WTC11 (cell line): ENCODE data around the gene ACSL5. TPM values are rescaled to one million over a fixed set of nuclear protein-coding genes. Genes with fewer than 3 reads are reported as not detected.

Source experiments
- ATAC-seq: fragments of 200-7000 bp; cut with Tn5 transposase; 2 replicates; pipeline ENCODE4 v1.10.0; 2021; ENCODE audit warnings: mild to moderate bottlenecking, moderate library complexity
- CTCF ChIA-PET: fragments of 300-600 bp; sonication (Branson Sonifier 250); formaldehyde crosslinking; loops from one replicate; lab custom pipeline; 2021; ENCODE audit warnings: antibody characterized with exemption; lab: Charles Lee
- POLR2A ChIA-PET: fragments of 350-600 bp; sonication (Branson Sonifier 250); formaldehyde crosslinking; loops from one replicate; lab custom pipeline; 2021; ENCODE audit warnings: antibody characterized with exemption; lab: Charles Lee
- DNase-seq: peaks from one replicate; pipeline ENCODE4 v3.0.0; 2021; ENCODE audit warnings: low spot score
- H3K27ac Mint-ChIP-seq: 2 replicates; pipeline ENCODE4 v1.8.0; 2021; ENCODE audit warnings: mixed read lengths
- H3K27me3 Mint-ChIP-seq: 2 replicates; pipeline ENCODE4 v1.8.0; 2021; ENCODE audit warnings: low read depth, mild to moderate bottlenecking, moderate library complexity, mixed read lengths
- H3K36me3 Mint-ChIP-seq: 2 replicates; pipeline ENCODE4 v1.8.0; 2021; ENCODE audit warnings: mixed read lengths
- H3K4me1 Mint-ChIP-seq: 2 replicates; pipeline ENCODE4 v1.8.0; 2022; ENCODE audit warnings: mixed read lengths
- H3K4me3 Mint-ChIP-seq: 2 replicates; pipeline ENCODE4 v1.8.0; 2021; ENCODE audit warnings: mild to moderate bottlenecking, moderate library complexity, mixed read lengths
- H3K9me3 Mint-ChIP-seq: 2 replicates; pipeline ENCODE4 v1.8.0; 2021; ENCODE audit warnings: mixed read lengths
- EMX1 ChIP-seq: fragments of 250-450 bp; sonication (Bioruptor Pico); IDR thresholded peaks from 2 replicates; pipeline ENCODE4 v1.8.0; 2021; ENCODE audit warnings: mild to moderate bottlenecking
- ESRRA ChIP-seq: sonication (generic); formaldehyde crosslinking; IDR thresholded peaks from 2 replicates; pipeline ENCODE4 v1.8.1; 2022; ENCODE audit warnings: mild to moderate bottlenecking, missing genetic modification reagents, borderline replicate concordance
- FOXP4 ChIP-seq: sonication (generic); formaldehyde crosslinking; IDR thresholded peaks from 2 replicates; pipeline ENCODE4 v1.8.0; 2022; ENCODE audit warnings: mild to moderate bottlenecking, missing genetic modification reagents
- GRHL2 ChIP-seq: fragments of 250-450 bp; sonication (Bioruptor Pico); IDR thresholded peaks from 2 replicates; pipeline ENCODE4 v1.8.0; 2022; ENCODE audit warnings: mild to moderate bottlenecking, moderate library complexity; ENCODE audit not compliant: insufficient replicate concordance, severe bottlenecking
- GTF2I ChIP-seq: fragments of 250-450 bp; sonication (Bioruptor Pico); conservative IDR thresholded peaks from 2 replicates; pipeline ENCODE4 v1.4.0; 2021; ENCODE audit warnings: mild to moderate bottlenecking
- HMGA2 ChIP-seq: fragments of 250-450 bp; sonication (Bioruptor Pico); IDR thresholded peaks from 2 replicates; pipeline ENCODE4 v1.4.0; 2021; ENCODE audit warnings: mild to moderate bottlenecking, moderate library complexity
- HMGXB4 ChIP-seq: sonication (generic); formaldehyde crosslinking; IDR thresholded peaks from 2 replicates; pipeline ENCODE4 v1.8.1; 2023; ENCODE audit warnings: mild to moderate bottlenecking, moderate library complexity, missing genetic modification reagents
- JUN ChIP-seq: sonication (generic); formaldehyde crosslinking; IDR thresholded peaks from 2 replicates; pipeline ENCODE4 v1.8.0; 2023; ENCODE audit warnings: mild to moderate bottlenecking, missing genetic modification reagents
- KAT7 ChIP-seq: sonication (generic); formaldehyde crosslinking; IDR thresholded peaks from 2 replicates; pipeline ENCODE4 v1.8.1; 2023; ENCODE audit warnings: missing genetic modification reagents, mild to moderate bottlenecking, borderline replicate concordance
- MYBL2 ChIP-seq: sonication (generic); formaldehyde crosslinking; IDR thresholded peaks from 2 replicates; pipeline ENCODE4 v1.8.1; 2023; ENCODE audit warnings: mild to moderate bottlenecking, moderate library complexity, missing genetic modification reagents
- SMAD3 ChIP-seq: sonication (generic); formaldehyde crosslinking; IDR thresholded peaks from 2 replicates; pipeline ENCODE4 v1.8.0; 2022; ENCODE audit warnings: missing genetic modification reagents, mild to moderate bottlenecking, borderline replicate concordance
- SOX15 ChIP-seq: fragments of 250-450 bp; sonication (Bioruptor Pico); IDR thresholded peaks from 2 replicates; pipeline ENCODE4 v1.9.0; 2021; ENCODE audit warnings: mild to moderate bottlenecking
- STAT6 ChIP-seq: sonication (generic); formaldehyde crosslinking; conservative IDR thresholded peaks from 2 replicates; pipeline ENCODE4 v1.8.1; 2023; ENCODE audit warnings: mild to moderate bottlenecking, low read depth, missing genetic modification reagents, moderate library complexity
- USF1 ChIP-seq: sonication (generic); formaldehyde crosslinking; IDR thresholded peaks from 2 replicates; pipeline ENCODE4 v1.8.0; 2022; ENCODE audit warnings: mild to moderate bottlenecking, missing genetic modification reagents
- ZNF281 ChIP-seq: sonication (generic); formaldehyde crosslinking; IDR thresholded peaks from 2 replicates; pipeline ENCODE4 v1.8.0; 2023; ENCODE audit warnings: mild to moderate bottlenecking, missing genetic modification reagents
- ZNF532 ChIP-seq: fragments of 250-450 bp; sonication (Bioruptor Pico); IDR thresholded peaks from 2 replicates; pipeline ENCODE4 v1.9.0; 2021; ENCODE audit warnings: mild to moderate bottlenecking, borderline replicate concordance
- total RNA-seq: library from RNA; stranded (reverse); gene quantifications from 3 replicates; pipeline ENCODE4 v1.2.3, GENCODE V29; 2021

ACSL5 gene
- total RNA-seq, 1 experiment from 2014 or later, result 0.22 TPM

- ChIA-PET POLR2A (no interaction called here), CTCF (no interaction called here)
- TF ChIP-seq GTF2I (CRISPR knock-in tag) (no peak), ZNF532 (CRISPR knock-in tag) (no peak), STAT6 (CRISPR knock-in tag) (no peak), EMX1 (CRISPR knock-in tag) (no peak), SMAD3 (no peak), ZNF281 (CRISPR knock-in tag) (no peak), GRHL2 (CRISPR knock-in tag) (no peak), KAT7 (CRISPR knock-in tag) (no peak), USF1 (CRISPR knock-in tag) (no peak), JUN (CRISPR knock-in tag) (no peak), HMGXB4 (CRISPR knock-in tag) (no peak), FOXP4 (CRISPR knock-in tag) (no peak), HMGA2 (no peak), ESRRA (no peak), SOX15 (CRISPR knock-in tag) (no peak), MYBL2 (CRISPR knock-in tag) (no peak)
- H3K27me3 Mint-ChIP-seq, result no peaks in the 10 kb centered on the region
- H3K4me1 Mint-ChIP-seq, result no peaks in the 10 kb centered on the region
- H3K27ac Mint-ChIP-seq, result no peak overlapping the region
- H3K9me3 Mint-ChIP-seq, result no peaks in the 10 kb centered on the region
- ATAC-seq (no peak), DNase-seq (no peak)
- no peak overlapping the region for H3K4me3 Mint-ChIP-seq
- H3K36me3 Mint-ChIP-seq, result no peaks in the 10 kb centered on the region
Measured at GRCh38 chr10:112343056-112343806, 30.7 kb upstream of the ACSL5 start.
